ENCODE measurements around the gene RAB3D. TPM values are rescaled to one million over a fixed set of nuclear protein-coding genes. Genes with fewer than 3 reads are reported as not detected.

The RAB3D gene
- total and polyA plus RNA-seq, 4 donors: 16.0 to 73.2 (median 23.3) TPM

DNA sequence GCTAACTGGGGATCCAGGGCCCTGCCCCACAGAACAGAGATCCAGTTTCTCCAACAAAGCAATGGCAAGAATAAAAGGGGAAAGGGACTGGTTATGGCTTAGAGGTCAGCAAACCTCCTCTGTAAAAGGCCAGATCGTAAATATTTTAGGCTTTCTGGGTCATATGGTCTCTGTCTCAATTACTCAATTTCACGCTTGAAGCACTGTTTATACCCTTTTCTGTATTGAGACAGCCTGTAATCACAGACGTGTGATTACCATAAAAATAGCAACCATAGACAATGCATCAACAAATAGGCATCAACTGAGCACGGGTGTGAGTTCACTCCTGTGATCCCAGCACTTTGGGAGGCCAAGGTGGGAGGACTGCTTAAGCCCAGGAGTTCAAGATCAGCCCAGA, 9.3 kb downstream of the RAB3D start:
- 73 to 80% methylated on average over 4 of the region's 4 CpGs for WGBS, 2 donors
- peaks cover 7 to 32% (median 18%) of the 10 kb centered on the region in 4 donors for H3K36me3 ChIP-seq (ENCODE audit: control insufficient read depth in 4 of 4, insufficient read depth in 4 of 4, low read length in 4 of 4)
- no peaks in the 10 kb centered on the region for H3K4me1 ChIP-seq (ENCODE audit: control insufficient read depth in 5 of 5, insufficient read depth in 5 of 5, low read length in 5 of 5)
- H3K27me3 ChIP-seq (ENCODE audit: control insufficient read depth in 3 of 3, insufficient read depth in 3 of 3, low read length in 2 of 3): no peaks in the 10 kb centered on the region
- no peak overlapping the region for H3K4me3 ChIP-seq
- no peak overlapping the region for H3K27ac ChIP-seq (ENCODE audit: low read depth in 1 of 2, low read length in 1 of 2)
- DNase-seq (no peak), ATAC-seq (ENCODE audit: insufficient read depth, low FRiP score) (no peak)
- TF ChIP-seq CTCF (IDR thresholded peaks at IDR 0.05; ENCODE audit: control extremely low read depth, extremely low read depth): no peak
- H3K9ac ChIP-seq (ENCODE audit: insufficient read depth in 1 of 2, low read length in 2 of 2): no peak overlapping the region
- H3K9me3 ChIP-seq (ENCODE audit: control insufficient read depth in 4 of 4, insufficient read depth in 3 of 4, low read length in 3 of 4): no peaks in the 10 kb centered on the region

DNA sequence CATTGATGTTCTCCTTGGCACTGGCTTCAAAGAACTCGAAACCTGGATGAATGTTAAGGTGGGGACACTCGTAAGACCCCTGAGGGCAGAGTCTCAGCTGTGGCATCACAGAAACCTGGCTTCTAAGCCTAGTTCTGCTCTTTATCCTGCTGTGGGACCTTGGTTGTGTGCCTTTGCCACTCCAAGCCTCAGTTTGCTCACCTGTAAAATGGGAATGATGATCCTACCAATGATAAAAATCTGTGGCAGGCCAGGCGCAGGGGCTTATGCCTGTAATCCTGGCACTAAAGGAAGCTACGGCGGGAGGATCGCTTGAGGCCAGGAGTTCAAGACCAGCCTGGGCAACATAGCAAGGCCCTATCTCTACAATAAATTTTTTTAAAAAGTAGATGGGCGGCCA, 13.9 kb downstream of the RAB3D start:
- H3K36me3 ChIP-seq (ENCODE audit: control insufficient read depth in 4 of 4, insufficient read depth in 4 of 4, low read length in 4 of 4): peaks cover 0 to 13% (median 6%) of the 10 kb centered on the region in 4 donors
- WGBS, 2 donors: 91 to 98% methylated on average over 7 of the region's 7 CpGs
- no peaks in the 10 kb centered on the region for H3K27me3 ChIP-seq (ENCODE audit: control insufficient read depth in 3 of 3, insufficient read depth in 3 of 3, low read length in 2 of 3)
- ATAC-seq (ENCODE audit: insufficient read depth, low FRiP score): no peak
- TF ChIP-seq CTCF (IDR thresholded peaks at IDR 0.05; ENCODE audit: control extremely low read depth, extremely low read depth): no peak
- H3K27ac ChIP-seq (ENCODE audit: low read depth in 1 of 2, low read length in 1 of 2): no peak overlapping the region
- no peak for DNase-seq
- H3K4me3 ChIP-seq: no peak overlapping the region
- no peaks in the 10 kb centered on the region for H3K9me3 ChIP-seq (ENCODE audit: control insufficient read depth in 4 of 4, insufficient read depth in 3 of 4, low read length in 3 of 4)
- no peak overlapping the region for H3K9ac ChIP-seq (ENCODE audit: insufficient read depth in 1 of 2, low read length in 2 of 2)
- H3K4me1 ChIP-seq (ENCODE audit: control insufficient read depth in 5 of 5, insufficient read depth in 5 of 5, low read length in 5 of 5): peaks cover 0 to 37% (median 20%) of the 10 kb centered on the region in 5 donors

DNA sequence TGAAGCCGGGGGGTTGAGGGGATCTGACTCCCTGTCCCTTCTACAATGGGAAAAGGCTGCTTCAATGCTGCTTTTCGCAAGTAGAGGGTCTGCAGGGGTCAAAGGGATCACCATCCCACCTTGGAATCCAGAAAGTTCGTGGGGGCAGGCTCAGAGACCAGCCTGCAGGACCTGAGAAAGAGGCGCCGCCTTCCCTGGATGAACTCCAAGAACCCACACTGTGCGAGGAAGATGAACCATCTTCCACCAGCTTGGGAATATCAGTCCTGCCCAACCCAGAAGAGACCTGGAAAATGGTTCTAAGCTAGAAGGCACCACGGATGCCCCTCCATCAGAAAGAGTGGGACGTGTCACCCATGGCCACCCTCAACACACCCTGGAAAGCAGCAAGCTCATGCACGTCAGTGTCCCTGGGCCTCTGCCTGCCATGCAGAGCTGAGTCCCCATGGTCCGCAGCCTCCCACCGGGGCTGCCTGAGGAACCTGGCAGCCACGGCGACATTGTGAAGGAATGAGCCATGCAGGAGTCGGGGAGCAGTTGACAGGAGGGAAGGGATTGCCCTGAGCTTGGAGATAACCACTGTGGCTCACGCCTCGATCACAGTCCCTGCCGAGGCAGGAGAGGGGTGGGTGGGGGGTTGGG, 14.6 kb downstream of the RAB3D start:
- no peaks in the 10 kb centered on the region for H3K27me3 ChIP-seq (ENCODE audit: control insufficient read depth in 3 of 3, insufficient read depth in 3 of 3, low read length in 2 of 3)
- no peaks in the 10 kb centered on the region for H3K9me3 ChIP-seq (ENCODE audit: control insufficient read depth in 4 of 4, insufficient read depth in 3 of 4, low read length in 3 of 4)
- 47 to 67% methylated on average over 17 of the region's 17 CpGs for WGBS, 2 donors
- H3K4me3 ChIP-seq: no peak overlapping the region
- no peak for ATAC-seq (ENCODE audit: insufficient read depth, low FRiP score)
- peaks cover 0 to 37% (median 20%) of the 10 kb centered on the region in 5 donors for H3K4me1 ChIP-seq (ENCODE audit: control insufficient read depth in 5 of 5, insufficient read depth in 5 of 5, low read length in 5 of 5)
- peaks cover 0 to 13% (median 5%) of the 10 kb centered on the region in 4 donors for H3K36me3 ChIP-seq (ENCODE audit: control insufficient read depth in 4 of 4, insufficient read depth in 4 of 4, low read length in 4 of 4)
- no peak for TF ChIP-seq CTCF (IDR thresholded peaks at IDR 0.05; ENCODE audit: control extremely low read depth, extremely low read depth)
- DNase-seq: no peak
- peak overlapping the region in 1 of 2 donors; percentile 87 for H3K9ac ChIP-seq (ENCODE audit: insufficient read depth in 1 of 2, low read length in 2 of 2)
- H3K27ac ChIP-seq (ENCODE audit: low read depth in 1 of 2, low read length in 1 of 2): peak overlapping the region; percentile 36 to 85

Data from lung (tissue), 12 donors.